Type B pancreatic cell (in vitro differentiated cells): Measurements from ENCODE around the gene TMTC3. TPM values are rescaled to one million over a fixed set of nuclear protein-coding genes. Genes with fewer than 3 reads are reported as not detected.

Experiments used
- DNase-seq: peaks from one replicate; pipeline ENCODE4 v3.0.0; 2021; ENCODE audit warnings: mixed read lengths; ENCODE audit not compliant: unreplicated experiment; ENCODE audit errors: extremely low spot score
- H3K27ac Mint-ChIP-seq: 2 replicates; pipeline ENCODE4 v1.8.0; 2021; ENCODE audit warnings: mild to moderate bottlenecking, mixed read lengths
- H3K27me3 Mint-ChIP-seq: 2 replicates; pipeline ENCODE4 v1.8.0; 2021; ENCODE audit warnings: mixed read lengths
- H3K36me3 Mint-ChIP-seq: 2 replicates; pipeline ENCODE4 v1.8.0; 2021; ENCODE audit warnings: mixed read lengths
- H3K4me1 Mint-ChIP-seq: one replicate; pipeline ENCODE4 v1.8.0; 2021; ENCODE audit warnings: mixed read lengths; ENCODE audit not compliant: unreplicated experiment
- H3K4me3 Mint-ChIP-seq: 2 replicates; pipeline ENCODE4 v1.8.0; 2021; ENCODE audit warnings: mild to moderate bottlenecking, mixed read lengths
- H3K9me3 Mint-ChIP-seq: 2 replicates; pipeline ENCODE4 v1.8.0; 2021; ENCODE audit warnings: mixed read lengths
- CTCF ChIP-seq: fragments of 200-600 bp; sonication (generic); conservative IDR thresholded peaks from 2 replicates; pipeline ENCODE4 v1.5.0; 2021; ENCODE audit warnings: antibody characterized with exemption, mild to moderate bottlenecking
- total RNA-seq: library from RNA; stranded (reverse); gene quantifications from 2 replicates; pipeline ENCODE4 v1.2.1, GENCODE V29; 2021; ENCODE audit warnings: low replicate concordance

The TMTC3 gene
- total RNA-seq, 1 donor from 2014 or later: 34.1 TPM

GRCh38 chr12:88241862-88242570 lies 99.9 kb downstream of the TMTC3 start:
- no peak overlapping the region for H3K27ac Mint-ChIP-seq
- H3K4me1 Mint-ChIP-seq: no peaks in the 10 kb centered on the region
- no peaks in the 10 kb centered on the region for H3K27me3 Mint-ChIP-seq
- H3K9me3 Mint-ChIP-seq: peaks cover 5% of the 10 kb centered on the region
- DNase-seq: no peak
- H3K4me3 Mint-ChIP-seq: no peak overlapping the region
- H3K36me3 Mint-ChIP-seq: no peaks in the 10 kb centered on the region
- no peak for TF ChIP-seq CTCF

- no peak for TF ChIP-seq CTCF
- Mint-ChIP-seq H3K27ac (no peak overlapping the region), H3K36me3 (no peaks in the 10 kb centered on the region), H3K4me1 (no peaks in the 10 kb centered on the region), H3K4me3 (no peak overlapping the region), H3K27me3 (no peaks in the 10 kb centered on the region), H3K9me3 (peaks cover 5% of the 10 kb centered on the region)
- DNase-seq: no peak
Observed at GRCh38 chr12:88242571-88242925, 100.4 kb downstream of the TMTC3 start.

GRCh38 chr12:88242939-88243338 lies 100.8 kb downstream of the TMTC3 start:
- Mint-ChIP-seq H3K27me3 (no peaks in the 10 kb centered on the region), H3K4me1 (no peaks in the 10 kb centered on the region), H3K27ac (no peak overlapping the region), H3K36me3 (no peaks in the 10 kb centered on the region), H3K4me3 (no peak overlapping the region), H3K9me3 (peaks cover 5% of the 10 kb centered on the region)
- no peak for DNase-seq
- no peak for TF ChIP-seq CTCF

- H3K36me3 Mint-ChIP-seq: no peaks in the 10 kb centered on the region
- no peaks in the 10 kb centered on the region for H3K27me3 Mint-ChIP-seq
- no peak for DNase-seq
- H3K4me1 Mint-ChIP-seq: no peaks in the 10 kb centered on the region
- no peak for TF ChIP-seq CTCF
- H3K9me3 Mint-ChIP-seq: peaks cover 5% of the 10 kb centered on the region
- H3K27ac Mint-ChIP-seq: no peak overlapping the region
- no peak overlapping the region for H3K4me3 Mint-ChIP-seq
Observed at GRCh38 chr12:88243982-88244381, 101.9 kb downstream of the TMTC3 start.

- Mint-ChIP-seq H3K4me3 (no peak overlapping the region), H3K27me3 (no peaks in the 10 kb centered on the region), H3K27ac (no peak overlapping the region), H3K4me1 (no peaks in the 10 kb centered on the region), H3K9me3 (peaks cover 5% of the 10 kb centered on the region), H3K36me3 (no peaks in the 10 kb centered on the region)
- DNase-seq: no peak
- TF ChIP-seq CTCF: no peak
Observed at GRCh38 chr12:88245905-88246304, 103.8 kb downstream of the TMTC3 start.

- Mint-ChIP-seq H3K9me3 (peaks cover 3% of the 10 kb centered on the region), H3K4me3 (no peak overlapping the region), H3K36me3 (no peaks in the 10 kb centered on the region), H3K4me1 (no peaks in the 10 kb centered on the region), H3K27me3 (no peaks in the 10 kb centered on the region), H3K27ac (no peak overlapping the region)
- no peak for DNase-seq
- TF ChIP-seq CTCF: no peak
Observed at GRCh38 chr12:88247241-88247643, 105.1 kb downstream of the TMTC3 start.
